Left forelimb (tissue), 1 donor: ENCODE results near the gene G6PC1.
"Not testable (repeated sequence)": the region's sequence is repeated elsewhere in the genome, so short reads cannot be mapped to it uniquely, and the experiment has no call there.

Source experiments
- DNase-seq: peaks from one replicate; pipeline ENCODE4 v3.0.0-alpha.2; 2018; ENCODE audit warnings: low spot score

The G6PC1 gene

DNA sequence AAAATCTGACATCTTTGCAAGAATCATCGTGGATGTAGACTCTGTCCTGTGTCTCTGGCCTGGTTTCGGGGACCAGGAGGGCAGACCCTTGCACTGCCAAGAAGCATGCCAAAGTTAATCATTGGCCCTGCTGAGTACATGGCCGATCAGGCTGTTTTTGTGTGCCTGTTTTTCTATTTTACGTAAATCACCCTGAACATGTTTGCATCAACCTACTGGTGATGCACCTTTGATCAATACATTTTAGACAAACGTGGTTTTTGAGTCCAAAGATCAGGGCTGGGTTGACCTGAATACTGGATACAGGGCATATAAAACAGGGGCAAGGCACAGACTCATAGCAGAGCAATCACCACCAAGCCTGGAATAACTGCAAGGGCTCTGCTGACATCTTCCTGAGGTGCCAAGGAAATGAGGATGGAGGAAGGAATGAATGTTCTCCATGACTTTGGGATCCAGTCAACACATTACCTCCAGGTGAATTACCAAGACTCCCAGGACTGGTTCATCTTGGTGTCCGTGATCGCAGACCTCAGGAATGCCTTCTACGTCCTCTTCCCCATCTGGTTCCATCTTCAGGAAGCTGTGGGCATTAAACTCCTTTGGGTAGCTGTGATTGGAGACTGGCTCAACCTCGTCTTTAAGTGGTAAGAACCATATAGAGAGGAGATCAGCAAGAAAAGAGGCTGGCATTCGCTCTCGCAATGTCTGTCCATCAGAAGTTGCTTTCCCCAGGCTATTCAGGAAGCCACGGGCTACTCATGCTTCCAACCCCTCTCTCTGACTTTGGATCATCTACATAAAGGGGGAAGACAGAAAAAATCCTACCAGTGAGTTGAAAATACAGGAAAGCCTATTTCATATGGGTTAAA lies at the start of gene G6PC1:
G6PC1 (plus strand) TSS at position 340 of the 872 bp plus-strand sequence; CDS start at position 418, 78 bp downstream.
- no peak for DNase-seq

GRCh38 chr17:42850954-42851353 lies 49.6 kb upstream of the G6PC1 start, which contains the start of gene AOC3:
Gene AOC3, plus strand, starts transcription at chr17:42851199. Its CDS starts 145 bp downstream, at chr17:42851344.
- no peak for DNase-seq

DNA sequence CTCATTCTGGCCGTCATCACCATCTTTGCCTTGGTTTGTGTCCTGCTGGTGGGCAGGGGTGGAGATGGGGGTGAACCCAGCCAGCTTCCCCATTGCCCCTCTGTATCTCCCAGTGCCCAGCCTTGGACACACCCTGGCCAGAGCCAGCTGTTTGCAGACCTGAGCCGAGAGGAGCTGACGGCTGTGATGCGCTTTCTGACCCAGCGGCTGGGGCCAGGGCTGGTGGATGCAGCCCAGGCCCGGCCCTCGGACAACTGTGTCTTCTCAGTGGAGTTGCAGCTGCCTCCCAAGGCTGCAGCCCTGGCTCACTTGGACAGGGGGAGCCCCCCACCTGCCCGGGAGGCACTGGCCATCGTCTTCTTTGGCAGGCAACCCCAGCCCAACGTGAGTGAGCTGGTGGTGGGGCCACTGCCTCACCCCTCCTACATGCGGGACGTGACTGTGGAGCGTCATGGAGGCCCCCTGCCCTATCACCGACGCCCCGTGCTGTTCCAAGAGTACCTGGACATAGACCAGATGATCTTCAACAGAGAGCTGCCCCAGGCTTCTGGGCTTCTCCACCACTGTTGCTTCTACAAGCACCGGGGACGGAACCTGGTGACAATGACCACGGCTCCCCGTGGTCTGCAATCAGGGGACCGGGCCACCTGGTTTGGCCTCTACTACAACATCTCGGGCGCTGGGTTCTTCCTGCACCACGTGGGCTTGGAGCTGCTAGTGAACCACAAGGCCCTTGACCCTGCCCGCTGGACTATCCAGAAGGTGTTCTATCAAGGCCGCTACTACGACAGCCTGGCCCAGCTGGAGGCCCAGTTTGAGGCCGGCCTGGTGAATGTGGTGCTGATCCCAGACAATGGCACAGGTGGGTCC lies 49.0 kb upstream of the G6PC1 start:
- DNase-seq: not testable (repeated sequence)

DNA sequence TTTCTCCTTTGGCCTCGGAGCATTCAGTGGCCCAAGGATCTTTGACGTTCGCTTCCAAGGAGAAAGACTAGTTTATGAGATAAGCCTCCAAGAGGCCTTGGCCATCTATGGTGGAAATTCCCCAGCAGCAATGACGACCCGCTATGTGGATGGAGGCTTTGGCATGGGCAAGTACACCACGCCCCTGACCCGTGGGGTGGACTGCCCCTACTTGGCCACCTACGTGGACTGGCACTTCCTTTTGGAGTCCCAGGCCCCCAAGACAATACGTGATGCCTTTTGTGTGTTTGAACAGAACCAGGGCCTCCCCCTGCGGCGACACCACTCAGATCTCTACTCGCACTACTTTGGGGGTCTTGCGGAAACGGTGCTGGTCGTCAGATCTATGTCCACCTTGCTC lies 48.2 kb upstream of the G6PC1 start:
- no peak for DNase-seq

GRCh38 chr17:42853004-42853403 lies 47.6 kb upstream of the G6PC1 start:
- no peak for DNase-seq

- DNase-seq: no peak
Measured at GRCh38 chr17:42853597-42853967, 47.0 kb upstream of the G6PC1 start.

DNA sequence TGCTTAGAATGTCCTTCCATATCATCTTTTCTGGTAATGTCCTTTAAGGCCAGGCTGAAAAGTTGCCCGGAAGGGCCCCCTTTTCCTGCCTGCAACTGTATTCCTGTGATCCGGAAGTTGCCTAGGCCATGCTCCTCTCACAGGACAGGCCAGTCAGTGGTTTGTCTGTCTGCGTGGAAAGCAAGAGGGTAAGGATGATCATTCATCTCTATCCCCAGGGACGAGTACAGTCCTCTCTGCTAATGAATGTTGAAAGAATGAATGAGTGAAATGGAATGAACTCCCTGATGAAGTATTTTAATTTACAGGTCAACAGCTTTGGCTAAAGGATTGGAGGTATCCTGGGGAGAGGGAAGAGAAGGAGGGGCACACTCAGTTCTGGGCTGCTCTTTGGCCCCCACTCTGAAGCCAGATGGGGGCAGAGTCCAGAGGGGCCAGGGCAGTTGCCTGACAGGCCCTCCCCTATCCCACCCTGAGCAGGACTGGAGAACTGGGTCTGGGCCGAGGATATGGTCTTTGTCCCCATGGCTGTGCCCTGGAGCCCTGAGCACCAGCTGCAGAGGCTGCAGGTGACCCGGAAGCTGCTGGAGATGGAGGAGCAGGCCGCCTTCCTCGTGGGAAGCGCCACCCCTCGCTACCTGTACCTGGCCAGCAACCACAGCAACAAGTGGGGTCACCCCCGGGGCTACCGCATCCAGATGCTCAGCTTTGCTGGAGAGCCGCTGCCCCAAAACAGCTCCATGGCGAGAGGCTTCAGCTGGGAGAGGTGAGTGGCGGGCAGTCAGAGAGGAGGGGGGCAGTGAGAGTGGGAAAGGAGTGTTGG lies 46.4 kb upstream of the G6PC1 start:
- DNase-seq: no peak

DNA sequence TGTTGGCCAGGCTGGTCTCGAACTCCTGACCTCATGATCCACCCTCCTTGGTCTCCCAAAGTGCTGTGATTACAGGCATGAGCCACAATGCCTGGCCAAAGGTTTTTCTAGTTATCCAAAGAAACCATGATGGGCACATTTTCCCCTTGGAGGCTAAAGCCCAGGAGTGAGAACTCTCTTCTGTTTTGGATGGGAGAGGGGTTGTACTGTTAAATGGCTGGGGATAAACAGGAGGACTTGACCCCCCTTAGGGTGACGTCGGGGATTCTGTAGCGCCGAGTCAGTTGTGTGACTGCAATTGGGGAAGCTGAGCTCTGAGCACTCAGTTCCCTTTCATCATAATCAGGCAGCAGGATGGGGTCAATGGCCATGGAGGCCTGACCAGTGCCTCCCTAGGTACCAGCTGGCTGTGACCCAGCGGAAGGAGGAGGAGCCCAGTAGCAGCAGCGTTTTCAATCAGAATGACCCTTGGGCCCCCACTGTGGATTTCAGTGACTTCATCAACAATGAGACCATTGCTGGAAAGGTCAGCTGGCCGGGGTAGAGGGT lies 45.5 kb upstream of the G6PC1 start:
- DNase-seq: no peak

GRCh38 chr17:42856093-42856492 lies 44.5 kb upstream of the G6PC1 start:
- not testable (repeated sequence) for DNase-seq

GRCh38 chr17:42856516-42856915 lies 44.1 kb upstream of the G6PC1 start:
- not testable (repeated sequence) for DNase-seq

- DNase-seq: no peak
Measured at GRCh38 chr17:42857389-42857788, 43.2 kb upstream of the G6PC1 start.

DNA sequence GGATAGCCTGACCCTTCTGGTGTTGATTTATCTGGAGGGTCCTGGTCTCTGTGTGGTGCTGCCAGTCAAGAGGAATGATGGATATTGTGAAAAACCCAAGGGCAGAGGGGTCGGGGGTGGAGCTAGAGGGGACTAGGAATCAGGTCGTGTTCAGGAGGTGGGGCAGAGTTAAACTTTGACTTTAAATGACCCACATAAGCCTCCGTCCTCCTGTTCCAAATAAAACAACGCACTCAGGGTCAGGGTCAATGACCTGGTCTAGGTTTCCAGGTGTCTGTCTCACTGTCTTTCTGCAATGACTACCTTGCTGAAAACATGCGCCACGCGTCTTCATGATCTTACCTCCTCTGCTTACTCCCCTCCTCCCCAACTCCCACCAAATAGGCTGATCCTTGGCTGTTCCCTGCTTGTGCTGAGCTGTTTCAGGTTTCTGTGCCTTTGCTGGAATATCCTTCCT lies 34.9 kb upstream of the G6PC1 start:
- no peak for DNase-seq

- no peak for DNase-seq
Measured at GRCh38 chr17:42866216-42866615, 34.4 kb upstream of the G6PC1 start.

DNA sequence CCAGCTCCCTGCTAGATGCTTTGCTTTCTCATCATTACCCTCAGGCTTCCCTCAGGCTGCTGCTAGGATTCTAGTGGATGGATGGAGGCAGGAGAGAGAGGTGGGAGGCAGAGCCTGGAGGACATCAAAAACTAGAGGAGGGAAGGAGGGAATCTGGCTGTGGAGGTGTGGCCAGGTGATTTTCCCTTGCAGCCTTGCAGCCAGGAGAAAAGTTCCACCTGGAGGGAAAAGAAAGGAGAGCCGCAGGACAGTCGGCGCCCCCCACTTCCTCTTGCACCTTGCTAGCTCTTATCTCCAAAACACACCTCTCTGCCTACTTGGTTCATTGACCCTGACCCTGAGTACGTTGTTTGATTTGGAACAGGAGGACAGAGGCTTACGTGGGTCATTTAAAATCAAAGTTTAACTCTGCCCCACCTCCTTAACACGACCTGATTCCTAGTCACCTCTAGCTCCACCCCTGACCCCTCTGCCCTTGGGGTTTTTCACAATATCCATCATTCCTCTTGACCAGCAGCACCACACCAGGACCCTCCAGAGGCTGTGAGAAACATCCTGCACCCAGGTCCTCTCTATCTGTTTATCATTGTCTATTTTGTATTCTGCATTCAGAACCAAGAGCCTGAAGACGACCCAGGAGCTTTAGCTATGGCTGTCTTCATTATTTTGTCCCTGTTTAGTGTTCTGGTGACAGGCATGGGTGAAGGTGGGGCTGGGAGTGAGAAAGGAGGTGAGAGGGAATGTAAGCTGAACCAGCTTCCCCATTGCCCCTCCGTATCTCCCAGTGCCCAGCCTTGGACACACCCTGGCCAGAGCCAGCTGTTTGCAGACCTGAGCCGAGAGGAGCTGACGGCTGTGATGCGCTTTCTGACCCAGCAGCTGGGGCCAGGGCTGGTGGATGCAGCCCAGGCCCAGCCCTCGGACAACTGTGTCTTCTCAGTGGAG lies 33.7 kb upstream of the G6PC1 start:
- DNase-seq: no peak

GRCh38 chr17:42867694-42868261 lies 32.8 kb upstream of the G6PC1 start:
- DNase-seq: not testable (repeated sequence)

DNA sequence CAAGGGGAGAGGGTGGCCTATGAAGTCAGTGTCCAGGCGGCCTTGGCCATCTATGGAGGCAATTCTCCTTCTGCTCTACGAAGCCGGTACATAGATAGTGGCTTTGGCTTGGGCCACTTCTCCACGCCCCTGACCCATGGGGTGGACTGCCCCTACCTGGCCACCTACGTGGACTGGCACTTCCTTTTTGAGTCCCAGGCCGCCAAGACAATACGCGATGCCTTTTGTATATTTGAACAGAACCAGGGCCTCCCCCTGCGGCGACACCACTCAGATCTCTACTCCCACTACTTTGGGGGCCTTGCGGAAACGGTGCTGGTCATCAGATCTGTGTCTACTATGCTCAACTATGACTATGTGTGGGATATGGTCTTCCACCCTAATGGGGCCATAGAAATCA lies 32.3 kb upstream of the G6PC1 start:
- no peak for DNase-seq

GRCh38 chr17:42871647-42872046 lies 29.0 kb upstream of the G6PC1 start:
- DNase-seq: no peak

GRCh38 chr17:42872251-42872965 lies 28.2 kb upstream of the G6PC1 start:
- DNase-seq: no peak

- DNase-seq: no peak
Measured at GRCh38 chr17:42873315-42873714, 27.3 kb upstream of the G6PC1 start.
